CD14-positive monocyte (primary cell): ENCODE results near the gene CXCR6. TPM values are rescaled to one million over a fixed set of nuclear protein-coding genes. Genes with fewer than 3 reads are reported as not detected.

Source experiments
- DNase-seq, 3 donors: peaks; one replicate each; pipeline ENCODE4 v3.0.0-alpha.2; 2011 to 2022
- H2AFZ ChIP-seq: 2 replicates; pipeline ENCODE4 v1.6.0; 2012; ENCODE audit warnings: mild to moderate bottlenecking, low read depth, low read length, inconsistent platforms; ENCODE audit not compliant: insufficient read depth, poor library complexity, severe bottlenecking
- H3K27ac ChIP-seq, 2 donors: 1 replicate in 1 of 2; 2 replicates in 1 of 2; pipeline ENCODE4 v1.5.1; 2012 to 2013; ENCODE audit warnings: low read length in 2 of 2, control low read depth in 1 of 2, inconsistent platforms in 1 of 2, low read depth in 1 of 2, mild to moderate bottlenecking in 1 of 2
- H3K27me3 ChIP-seq, 2 donors: one replicate each; pipeline versions ENCODE4 v1.6.0 to v1.6.1; 2011 to 2013; ENCODE audit warnings: low read length in 2 of 2; ENCODE audit not compliant: control insufficient read depth in 2 of 2, insufficient read depth in 2 of 2
- H3K36me3 ChIP-seq, 2 donors: replicated peaks in 1 of 2; 1 replicate in 1 of 2; 2 replicates in 1 of 2; pipeline versions ENCODE4 v1.5.1 to v1.6.1; 2012 to 2013; ENCODE audit warnings: low read length in 2 of 2, control low read depth in 1 of 2, inconsistent platforms in 1 of 2, mild to moderate bottlenecking in 1 of 2; ENCODE audit not compliant: insufficient read depth in 2 of 2, control insufficient read depth in 1 of 2
- H3K4me1 ChIP-seq, 2 donors: 1 replicate in 1 of 2; 2 replicates in 1 of 2; pipeline versions ENCODE4 v1.5.1 to v1.6.1; 2012 to 2013; ENCODE audit warnings: low read length in 2 of 2, control low read depth in 1 of 2, inconsistent platforms in 1 of 2, mild to moderate bottlenecking in 1 of 2, moderate library complexity in 1 of 2; ENCODE audit not compliant: insufficient read depth in 2 of 2, control insufficient read depth in 1 of 2
- H3K4me2 ChIP-seq: replicated peaks from 2 replicates; pipeline ENCODE3; 2012; ENCODE audit warnings: low read length, moderate library complexity, mild to moderate bottlenecking; ENCODE audit not compliant: poor library complexity, severe bottlenecking; ENCODE audit errors: extremely low read depth
- H3K4me3 ChIP-seq, 3 experiments: fragments of 200-600 bp in 1 of 3; sonication (generic) in 1 of 3; replicated peaks in 1 of 3; 1 replicate in 2 of 3; 2 replicates in 1 of 3; pipeline ENCODE4 v1.5.1; 2011 to 2013; ENCODE audit warnings: low read length in 3 of 3, mild to moderate bottlenecking in 3 of 3, control low read depth in 2 of 3, low read depth in 2 of 3, inconsistent platforms in 1 of 3, moderate library complexity in 1 of 3
- H3K79me2 ChIP-seq: 2 replicates; pipeline ENCODE4 v1.6.0; 2012; ENCODE audit warnings: mild to moderate bottlenecking, control low read depth, inconsistent platforms, low read length, moderate library complexity; ENCODE audit not compliant: insufficient read depth
- H3K9ac ChIP-seq: 2 replicates; pipeline ENCODE4 v1.6.0; 2017; ENCODE audit warnings: low read length, mild to moderate bottlenecking; ENCODE audit not compliant: insufficient read depth, poor library complexity, severe bottlenecking
- H3K9me3 ChIP-seq, 2 donors: replicated peaks in 1 of 2; 1 replicate in 1 of 2; 2 replicates in 1 of 2; pipeline versions ENCODE4 v1.5.1 to v1.6.1; 2012 to 2013; ENCODE audit warnings: low read length in 2 of 2, control low read depth in 1 of 2; ENCODE audit not compliant: control insufficient read depth in 1 of 2, insufficient read depth in 1 of 2
- H4K20me1 ChIP-seq: 2 replicates; pipeline ENCODE4 v1.6.0; 2012; ENCODE audit warnings: mild to moderate bottlenecking, low read length, control low read depth, moderate library complexity; ENCODE audit not compliant: insufficient read depth
- H3K27ac Mint-ChIP-seq, 7 donors: one replicate each; pipeline ENCODE4 v1.8.0; 2020; ENCODE audit warnings: mild to moderate bottlenecking in 7 of 7, mixed read lengths in 7 of 7, moderate library complexity in 6 of 7, inconsistent platforms in 2 of 7
- H3K27me3 Mint-ChIP-seq, 3 donors: one replicate each; pipeline ENCODE4 v1.8.0; 2021 to 2022; ENCODE audit warnings: low read depth in 3 of 3, mild to moderate bottlenecking in 3 of 3, mixed read lengths in 3 of 3, moderate library complexity in 3 of 3, inconsistent platforms in 1 of 3
- H3K36me3 Mint-ChIP-seq, 2 donors: one replicate each; pipeline ENCODE4 v1.8.0; 2020; ENCODE audit warnings: mixed read lengths in 2 of 2, inconsistent platforms in 1 of 2, mild to moderate bottlenecking in 1 of 2
- H3K4me1 Mint-ChIP-seq: one replicate; pipeline ENCODE4 v1.8.0; 2020; ENCODE audit warnings: mild to moderate bottlenecking, mixed read lengths
- H3K4me3 Mint-ChIP-seq, 2 donors: one replicate each; pipeline ENCODE4 v1.8.0; 2020; ENCODE audit warnings: mild to moderate bottlenecking in 2 of 2, mixed read lengths in 2 of 2, moderate library complexity in 1 of 2
- H3K9me3 Mint-ChIP-seq, 7 donors: one replicate each; pipeline ENCODE4 v1.8.0; 2020 to 2022; ENCODE audit warnings: mixed read lengths in 7 of 7, mild to moderate bottlenecking in 6 of 7, moderate library complexity in 6 of 7, inconsistent platforms in 2 of 7
- WGBS: methylation state at CpG from one replicate; pipeline ENCODE4 v1.1.5; 2013; ENCODE audit warnings: missing lambda C conversion rate; ENCODE audit not compliant: insufficient coverage; 5-methylcytosine and 5-hydroxymethylcytosine counted together
- intact Hi-C, 2 donors: fragments of 100-400 bp; cut with micrococcal nuclease; formaldehyde crosslinking; loops; one replicate each; pipeline versions ENCODE4 v1.15.0 to v1.15.1; 2023
- polyA plus RNA-seq, 3 donors: library from polyadenylated mRNA; depleted of rRNA in 1 of 3; unstranded in 2 of 3; stranded (reverse) in 1 of 3; fragments of 300-500 nt in 2 of 3; fragments of >200 nt in 1 of 3; fragmentation: Illumina TruSeq in 2 of 3; gene quantifications; 1 replicate in 2 of 3; 2 replicates in 1 of 3; pipeline ENCODE4 v1.2.3, GENCODE V29; 2012 to 2021
- TF ChIP-seq, protein P1 (sequence below): fragments of 200-600 bp; IDR thresholded peaks from one replicate; pipeline ENCODE4 v1.8.0; 2022; ENCODE audit warnings: antibody characterized with exemption, mild to moderate bottlenecking

The CXCR6 gene
- polyA plus RNA-seq, 3 donors: 0.10 TPM; not detected in 2

DNA sequence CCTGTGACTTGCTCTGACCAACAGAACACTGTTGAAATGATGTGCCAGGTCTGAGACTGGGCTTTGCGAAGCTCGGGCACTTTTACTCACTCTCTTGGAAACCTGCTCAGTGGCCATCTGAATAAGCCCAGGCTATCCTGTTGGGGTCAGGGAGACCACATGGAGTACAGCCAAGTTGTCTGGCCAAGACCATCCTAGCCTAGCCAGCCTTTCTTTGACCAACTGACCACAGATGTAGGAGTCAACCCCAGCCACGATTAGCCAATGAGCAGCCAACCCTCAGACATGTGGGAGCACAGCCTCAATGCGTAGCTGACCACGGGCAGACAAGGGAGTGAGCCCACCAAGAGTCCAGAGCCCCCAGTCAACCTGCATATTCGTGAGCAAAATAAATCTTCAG, 30.8 kb upstream of the CXCR6 start:
- no peaks in the 10 kb centered on the region for H3K27me3 ChIP-seq
- intact Hi-C loops: no loop called here
- DNase-seq: no peak
- H3K4me1 ChIP-seq: no peaks in the 10 kb centered on the region
- no peak overlapping the region for H3K4me3 ChIP-seq
- no peak overlapping the region for H3K4me3 Mint-ChIP-seq
- H3K79me2 ChIP-seq: no peaks in the 10 kb centered on the region
- whole genome bisulfite sequencing: 99% methylated on average over 6 of the region's 6 CpGs
- no peak overlapping the region for H3K9ac ChIP-seq
- H3K36me3 Mint-ChIP-seq: peaks cover 4 to 13% of the 10 kb centered on the region in 2 donors
- H3K4me2 ChIP-seq: no peak overlapping the region
- H4K20me1 ChIP-seq: no peaks in the 10 kb centered on the region
- no peaks in the 10 kb centered on the region for H3K9me3 ChIP-seq
- H3K36me3 ChIP-seq: peaks cover 0 to under 1% of the 10 kb centered on the region in 2 donors
- no peaks in the 10 kb centered on the region for H3K27me3 Mint-ChIP-seq
- peaks cover 10% of the 10 kb centered on the region for H3K4me1 Mint-ChIP-seq
- no peaks in the 10 kb centered on the region for H3K9me3 Mint-ChIP-seq
- H2AFZ ChIP-seq: no peak overlapping the region
- H3K27ac Mint-ChIP-seq: peak overlapping the region in 1 of 7 donors; percentile 74
- no peak overlapping the region for H3K27ac ChIP-seq
- TF ChIP-seq, protein P1, sequence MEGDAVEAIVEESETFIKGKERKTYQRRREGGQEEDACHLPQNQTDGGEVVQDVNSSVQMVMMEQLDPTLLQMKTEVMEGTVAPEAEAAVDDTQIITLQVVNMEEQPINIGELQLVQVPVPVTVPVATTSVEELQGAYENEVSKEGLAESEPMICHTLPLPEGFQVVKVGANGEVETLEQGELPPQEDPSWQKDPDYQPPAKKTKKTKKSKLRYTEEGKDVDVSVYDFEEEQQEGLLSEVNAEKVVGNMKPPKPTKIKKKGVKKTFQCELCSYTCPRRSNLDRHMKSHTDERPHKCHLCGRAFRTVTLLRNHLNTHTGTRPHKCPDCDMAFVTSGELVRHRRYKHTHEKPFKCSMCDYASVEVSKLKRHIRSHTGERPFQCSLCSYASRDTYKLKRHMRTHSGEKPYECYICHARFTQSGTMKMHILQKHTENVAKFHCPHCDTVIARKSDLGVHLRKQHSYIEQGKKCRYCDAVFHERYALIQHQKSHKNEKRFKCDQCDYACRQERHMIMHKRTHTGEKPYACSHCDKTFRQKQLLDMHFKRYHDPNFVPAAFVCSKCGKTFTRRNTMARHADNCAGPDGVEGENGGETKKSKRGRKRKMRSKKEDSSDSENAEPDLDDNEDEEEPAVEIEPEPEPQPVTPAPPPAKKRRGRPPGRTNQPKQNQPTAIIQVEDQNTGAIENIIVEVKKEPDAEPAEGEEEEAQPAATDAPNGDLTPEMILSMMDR: no peak

DNA sequence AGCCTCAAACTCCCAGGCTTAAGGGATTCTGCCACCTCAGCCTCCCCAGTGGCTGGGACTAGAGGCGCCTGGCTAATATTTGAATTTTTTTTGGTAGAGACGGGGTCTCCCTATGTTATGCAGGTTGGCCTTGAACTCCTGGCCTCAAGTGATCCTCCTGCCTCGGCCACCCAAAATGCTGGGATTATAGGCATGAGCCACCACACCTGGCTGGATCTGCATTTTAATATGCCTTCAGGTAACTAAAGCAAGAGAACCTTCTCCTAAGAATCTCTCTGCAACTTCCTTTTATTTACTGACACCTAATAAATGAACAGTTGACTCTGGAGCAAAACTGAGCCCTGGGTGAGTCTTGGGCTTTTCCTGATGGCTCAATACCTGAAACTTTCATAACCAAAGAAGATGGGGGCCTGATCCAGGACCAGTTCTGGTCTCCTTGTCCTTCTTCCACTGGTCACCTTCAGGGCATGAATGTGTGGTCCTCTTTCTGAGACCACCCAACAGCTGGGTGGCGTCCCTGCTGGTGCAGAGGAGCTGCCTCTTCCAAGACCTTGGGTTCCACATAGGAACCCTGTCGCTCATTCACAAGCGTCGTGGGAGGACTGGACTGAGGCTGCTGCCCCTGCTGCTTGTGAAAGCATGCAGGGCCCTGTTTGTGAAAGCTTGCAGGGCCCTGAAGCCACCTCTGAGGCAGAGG, 28.8 kb upstream of the CXCR6 start:
- 95% methylated on average over 7 of the region's 7 CpGs for WGBS
- H3K4me1 ChIP-seq: no peaks in the 10 kb centered on the region
- TF ChIP-seq, protein P1: no peak
- Mint-ChIP-seq H3K27me3 (no peaks in the 10 kb centered on the region), H3K4me1 (peaks cover 7% of the 10 kb centered on the region), H3K9me3 (no peaks in the 10 kb centered on the region), H3K27ac (no peak overlapping the region), H3K36me3 (peaks cover 17 to 33% of the 10 kb centered on the region in 2 donors), H3K4me3 (no peak overlapping the region)
- H2AFZ ChIP-seq: no peak overlapping the region
- H3K4me3 ChIP-seq: no peak overlapping the region
- peaks cover 9 to 21% of the 10 kb centered on the region in 2 donors for H3K36me3 ChIP-seq
- no peak overlapping the region for H3K4me2 ChIP-seq
- DNase-seq: no peak
- intact Hi-C loops: no loop called here
- H4K20me1 ChIP-seq: no peaks in the 10 kb centered on the region
- no peak overlapping the region for H3K9ac ChIP-seq
- H3K27ac ChIP-seq: no peak overlapping the region
- H3K79me2 ChIP-seq: no peaks in the 10 kb centered on the region
- H3K27me3 ChIP-seq: no peaks in the 10 kb centered on the region
- H3K9me3 ChIP-seq: no peaks in the 10 kb centered on the region
